IMR-90 (cell line): ENCODE results near the gene GLMP. TPM values are rescaled to one million over a fixed set of nuclear protein-coding genes. Genes with fewer than 3 reads are reported as not detected.
A peak's percentile ranks its signal among the peaks of the same experiment; 100 is the strongest.

Experiments used
- ATAC-seq: fragments of 200-7000 bp; cut with Tn5 transposase; 2 replicates; pipeline ENCODE4 v1.9.1; 2020; ENCODE audit warnings: low read depth, mild to moderate bottlenecking, moderate library complexity
- BruUV-seq: library from RNA; stranded (reverse); fragments of 400-500 nt; replicated peaks from 2 replicates; lab custom pipeline; 2021; lab: Mats Ljungman, UMichigan
- CTCF ChIA-PET: fragments of 300-600 bp; formaldehyde crosslinking; extraction: SDS; loops from one replicate; lab custom pipeline; 2021; ENCODE audit warnings: antibody characterized with exemption; lab: Yijun Ruan, JAX
- POLR2A ChIA-PET: fragments of 300-600 bp; sonication (Branson Sonifier 250); formaldehyde crosslinking; loops from one replicate; lab custom pipeline; 2022; ENCODE audit warnings: antibody characterized with exemption; ENCODE audit not compliant: unreplicated experiment; lab: Charles Lee
- DNase-seq: peaks from one replicate; pipeline ENCODE4 v3.0.0; 2013
- H2AFZ ChIP-seq: replicated peaks from 2 replicates; pipeline ENCODE3; 2013; ENCODE audit warnings: low read length, mild to moderate bottlenecking; ENCODE audit not compliant: poor library complexity
- H2AK5ac ChIP-seq: 2 replicates; pipeline ENCODE4 v1.6.1; 2013; ENCODE audit warnings: low read depth, low read length, inconsistent platforms
- H2AK9ac ChIP-seq: replicated peaks from 2 replicates; pipeline ENCODE3; 2013; ENCODE audit warnings: mild to moderate bottlenecking, low read depth, low read length, moderate library complexity; ENCODE audit not compliant: poor library complexity
- H2BK120ac ChIP-seq: 2 replicates; pipeline ENCODE4 v1.6.1; 2013; ENCODE audit warnings: low read depth, low read length, inconsistent platforms
- H2BK15ac ChIP-seq: 3 replicates; pipeline ENCODE4 v1.6.1; 2013; ENCODE audit warnings: low read depth, low read length, inconsistent platforms
- H2BK20ac ChIP-seq: 2 replicates; pipeline ENCODE4 v1.6.1; 2013; ENCODE audit warnings: low read depth, mild to moderate bottlenecking, inconsistent platforms, low read length, moderate library complexity
- H2BK5ac ChIP-seq: 2 replicates; pipeline ENCODE4 v1.6.1; 2013; ENCODE audit warnings: mild to moderate bottlenecking, low read depth, low read length, inconsistent platforms; ENCODE audit not compliant: poor library complexity, severe bottlenecking
- H3K14ac ChIP-seq: replicated peaks from 2 replicates; pipeline ENCODE4 v1.6.1; 2013; ENCODE audit warnings: low read depth, low read length, inconsistent platforms
- H3K18ac ChIP-seq: 2 replicates; pipeline ENCODE4 v1.6.1; 2013; ENCODE audit warnings: low read depth, low read length, control low read depth
- H3K23ac ChIP-seq: 2 replicates; pipeline ENCODE4 v1.6.1; 2013; ENCODE audit warnings: low read depth, low read length, inconsistent platforms
- H3K27ac ChIP-seq: 2 replicates; pipeline ENCODE4 v1.5.1; 2013; ENCODE audit warnings: mild to moderate bottlenecking, control low read depth, low read length; ENCODE audit not compliant: insufficient read depth
- H3K27me3 ChIP-seq: 2 replicates; pipeline ENCODE4 v1.6.1; 2013; ENCODE audit warnings: low read length; ENCODE audit not compliant: control insufficient read depth, insufficient read depth
- H3K36me3 ChIP-seq: 2 replicates; pipeline ENCODE4 v1.6.1; 2013; ENCODE audit warnings: low read length, mixed read lengths; ENCODE audit not compliant: control insufficient read depth, insufficient read depth
- H3K4ac ChIP-seq: 2 replicates; pipeline ENCODE4 v1.6.1; 2013; ENCODE audit warnings: low read depth, low read length, inconsistent platforms
- H3K4me1 ChIP-seq: 2 replicates; pipeline ENCODE4 v1.6.1; 2013; ENCODE audit warnings: low read length, mixed read lengths; ENCODE audit not compliant: control insufficient read depth, insufficient read depth
- H3K4me2 ChIP-seq: 2 replicates; pipeline ENCODE4 v1.6.1; 2013; ENCODE audit warnings: low read depth, mild to moderate bottlenecking, control low read depth, low read length, moderate library complexity
- H3K4me3 ChIP-seq: 2 replicates; pipeline ENCODE4 v1.5.1; 2013; ENCODE audit warnings: low read depth, mild to moderate bottlenecking, control low read depth, low read length, moderate library complexity; ENCODE audit not compliant: insufficient read depth
- H3K56ac ChIP-seq: 2 replicates; pipeline ENCODE4 v1.6.1; 2013; ENCODE audit warnings: low read length, inconsistent platforms; ENCODE audit not compliant: insufficient read depth; ENCODE audit errors: extremely low read depth
- H3K79me1 ChIP-seq, 2 experiments: 2 replicates each; pipeline ENCODE4 v1.6.1; 2013; ENCODE audit warnings: low read length in 2 of 2, inconsistent platforms in 1 of 2, low read depth in 1 of 2
- H3K9ac ChIP-seq: 2 replicates; pipeline ENCODE4 v1.6.1; 2013; ENCODE audit warnings: low read depth, low read length, control low read depth
- H3K9me1 ChIP-seq: 2 replicates; pipeline ENCODE4 v1.6.1; 2013; ENCODE audit warnings: low read length, inconsistent platforms; ENCODE audit not compliant: insufficient read depth
- H3K9me3 ChIP-seq: 2 replicates; pipeline ENCODE4 v1.6.1; 2013; ENCODE audit warnings: low read length; ENCODE audit not compliant: control insufficient read depth, insufficient read depth
- H4K20me1 ChIP-seq: 2 replicates; pipeline ENCODE4 v1.6.1; 2013; ENCODE audit warnings: low read length, inconsistent platforms; ENCODE audit not compliant: insufficient read depth
- H4K5ac ChIP-seq: 2 replicates; pipeline ENCODE4 v1.6.1; 2013; ENCODE audit warnings: mild to moderate bottlenecking, low read depth, low read length, control low read depth
- H4K8ac ChIP-seq, 2 experiments: 2 replicates each; pipeline ENCODE4 v1.6.1; 2013; ENCODE audit warnings: low read depth in 2 of 2, low read length in 2 of 2, control low read depth in 1 of 2, inconsistent platforms in 1 of 2
- H4K91ac ChIP-seq: 2 replicates; pipeline ENCODE4 v1.6.1; 2013; ENCODE audit warnings: low read depth, low read length, inconsistent platforms; ENCODE audit not compliant: insufficient read depth
- BHLHE40 ChIP-seq: fragments of 150-350 bp; IDR thresholded peaks from 2 replicates; pipeline ENCODE4 v1.6.1; 2016; ENCODE audit warnings: mild to moderate bottlenecking, low read depth, low read length
- CHD1 ChIP-seq: IDR thresholded peaks from 2 replicates; pipeline ENCODE4 v1.6.1; 2012; ENCODE audit warnings: low read depth, low read length, improper control_type of control experiment
- FOS ChIP-seq: fragments of 150-350 bp; IDR thresholded peaks from 2 replicates; pipeline ENCODE4 v1.6.1; 2016; ENCODE audit warnings: low read depth, low read length
- MAFK ChIP-seq: IDR thresholded peaks from 2 replicates; pipeline ENCODE4 v1.6.1; 2012; ENCODE audit warnings: low read depth, low read length, improper control_type of control experiment
- MAZ ChIP-seq: IDR thresholded peaks from 2 replicates; pipeline ENCODE4 v1.6.1; 2012; ENCODE audit warnings: low read depth, mild to moderate bottlenecking, low read length, improper control_type of control experiment, moderate library complexity, borderline replicate concordance
- MXI1 ChIP-seq: IDR thresholded peaks from 2 replicates; pipeline ENCODE4 v1.6.1; 2012; ENCODE audit warnings: low read depth, mild to moderate bottlenecking, low read length, moderate library complexity, borderline replicate concordance
- NFE2L2 ChIP-seq: fragments of 150-350 bp; IDR thresholded peaks from 2 replicates; pipeline ENCODE4 v1.6.1; 2016; ENCODE audit warnings: low read depth, mild to moderate bottlenecking, low read length
- POLR2A ChIP-seq: IDR thresholded peaks from 2 replicates; pipeline ENCODE4 v1.6.1; 2012; ENCODE audit warnings: mild to moderate bottlenecking, low read depth, low read length
- RAD21 ChIP-seq: IDR thresholded peaks from 2 replicates; pipeline ENCODE4 v1.6.1; 2012; ENCODE audit warnings: low read length, improper control_type of control experiment
- RCOR1 ChIP-seq: IDR thresholded peaks from 2 replicates; pipeline ENCODE4 v1.6.1; 2012; ENCODE audit warnings: mild to moderate bottlenecking, low read length, improper control_type of control experiment; ENCODE audit not compliant: insufficient replicate concordance
- RFX5 ChIP-seq: IDR thresholded peaks from 2 replicates; pipeline ENCODE4 v1.8.0; 2012; ENCODE audit warnings: low read depth, mild to moderate bottlenecking, low read length, moderate library complexity
- SMC3 ChIP-seq: fragments of 150-350 bp; IDR thresholded peaks from 2 replicates; pipeline ENCODE4 v1.6.1; 2016; ENCODE audit warnings: low read depth, mild to moderate bottlenecking, antibody characterized with exemption, low read length, moderate library complexity
- WGBS, 2 experiments: methylation state at CpG; one replicate each; pipeline versions ENCODE4 v1.1.5 to v1.1.7; 2013; ENCODE audit warnings: missing lambda C conversion rate in 2 of 2; ENCODE audit not compliant: insufficient read length in 1 of 2; ENCODE audit errors: extremely low coverage in 2 of 2; 5-methylcytosine and 5-hydroxymethylcytosine counted together
- dilution Hi-C: fragments of 300-500 bp; cut with HindIII; formaldehyde crosslinking; loops from one replicate; pipeline ENCODE4 v1.14.3; 2018; ENCODE audit warnings: low sequenced_read_pairs; ENCODE audit not compliant: unreplicated experiment
- in situ Hi-C: fragments of 300-500 bp; cut with MboI; formaldehyde crosslinking; loops from 3 replicates; pipeline ENCODE4 v1.14.3; 2019; ENCODE audit warnings: low sequenced_read_pairs, inconsistent platforms, mixed read lengths
- intact Hi-C: fragments of 100-400 bp; cut with micrococcal nuclease; formaldehyde crosslinking; loops from 2 replicates; pipeline ENCODE4 v1.10.0; 2022
- polyA plus RNA-seq, 3 experiments: library from polyadenylated mRNA; depleted of rRNA; stranded (reverse); fragments of >200 nt; gene quantifications; 2 replicates each; pipeline ENCODE4 v1.2.3, GENCODE V29; 2012; ENCODE audit warnings: low replicate concordance in 1 of 3
- total RNA-seq: library from RNA; depleted of rRNA; stranded (reverse); fragments of >200 nt; gene quantifications from 2 replicates; pipeline ENCODE4 v1.2.3, GENCODE V29; 2012
- TF ChIP-seq, protein P1 (sequence below): fragments of 150-350 bp; IDR thresholded peaks from 2 replicates; pipeline ENCODE4 v1.6.1; 2017; ENCODE audit warnings: mild to moderate bottlenecking, antibody characterized with exemption, low read length, low read depth
- TF ChIP-seq, protein P2 (sequence below): conservative IDR thresholded peaks from 2 replicates; pipeline ENCODE4 v1.5.1; 2012; ENCODE audit warnings: mild to moderate bottlenecking, low read depth, low read length, improper control_type of control experiment

The GLMP gene
- total and polyA plus RNA-seq, 2 of the 4 experiments (the other 2 are of a cell fraction): 32.6 to 43.1 TPM

DNA sequence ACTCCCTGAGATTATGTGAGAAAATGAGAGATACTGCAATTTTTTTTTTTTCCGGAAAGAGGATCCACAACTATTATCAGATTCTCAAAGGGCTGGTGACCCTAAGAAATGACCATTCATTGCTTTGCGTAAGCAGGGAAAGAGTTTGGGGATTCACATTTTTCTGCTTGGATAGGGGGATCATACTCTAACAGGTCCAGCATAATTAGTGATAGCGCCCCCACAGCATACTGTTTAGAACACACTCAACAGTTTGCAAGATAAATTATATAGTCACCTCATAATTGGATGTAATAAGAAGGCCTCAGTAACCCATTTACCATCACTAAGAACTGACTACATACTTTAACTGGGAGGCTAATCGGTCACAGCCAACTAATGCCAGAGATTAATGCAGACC is 40.8 kb upstream of the GLMP start:
- dilution Hi-C loops: no loop called here
- H3K56ac ChIP-seq: no peak overlapping the region

More for the DNA sequence above, 40.8 kb upstream of the GLMP start:
- H3K14ac ChIP-seq: no peak overlapping the region
- H2BK5ac ChIP-seq: no peak overlapping the region
- no peak overlapping the region for H2BK20ac ChIP-seq
- no peaks in the 10 kb centered on the region; the same call in 1 of the 2 replicates for H3K4me1 ChIP-seq
- ChIA-PET POLR2A (no interaction called here), CTCF (interaction anchor here (0.6 kb wide), 1 partner anchor 165 kb away, joined by 4 read pairs; no protein-coding TSS in a partner anchor)
- no peaks in the 10 kb centered on the region for H3K27me3 ChIP-seq
- H3K27ac ChIP-seq: no peak overlapping the region
- no peak overlapping the region for H3K9ac ChIP-seq
- no TSS peak for BruUV-seq
- no CpG with 5 or more reads among the region's 4 CpGs for WGBS, 2 experiments
- H2AFZ ChIP-seq: no peak overlapping the region
- H2BK15ac ChIP-seq: no peak overlapping the region
- H3K79me1 ChIP-seq: peaks cover 9 to 53% of the 10 kb centered on the region in 2 experiments
- H2AK5ac ChIP-seq: no peak overlapping the region
- DNase-seq: no peak
- no peaks in the 10 kb centered on the region; the same call in 1 of the 2 replicates for H3K9me1 ChIP-seq
- TF ChIP-seq MAFK (no peak), RAD21 (no peak), RFX5 (no peak), MAZ (no peak), CHD1 (no peak), SMC3 (no peak), POLR2A (no peak), NFE2L2 (no peak), RCOR1 (no peak), FOS (no peak), BHLHE40 (no peak), MXI1 (no peak)
- TF ChIP-seq, protein P1, sequence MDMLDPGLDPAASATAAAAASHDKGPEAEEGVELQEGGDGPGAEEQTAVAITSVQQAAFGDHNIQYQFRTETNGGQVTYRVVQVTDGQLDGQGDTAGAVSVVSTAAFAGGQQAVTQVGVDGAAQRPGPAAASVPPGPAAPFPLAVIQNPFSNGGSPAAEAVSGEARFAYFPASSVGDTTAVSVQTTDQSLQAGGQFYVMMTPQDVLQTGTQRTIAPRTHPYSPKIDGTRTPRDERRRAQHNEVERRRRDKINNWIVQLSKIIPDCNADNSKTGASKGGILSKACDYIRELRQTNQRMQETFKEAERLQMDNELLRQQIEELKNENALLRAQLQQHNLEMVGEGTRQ: no peak
- TF ChIP-seq, protein P2, sequence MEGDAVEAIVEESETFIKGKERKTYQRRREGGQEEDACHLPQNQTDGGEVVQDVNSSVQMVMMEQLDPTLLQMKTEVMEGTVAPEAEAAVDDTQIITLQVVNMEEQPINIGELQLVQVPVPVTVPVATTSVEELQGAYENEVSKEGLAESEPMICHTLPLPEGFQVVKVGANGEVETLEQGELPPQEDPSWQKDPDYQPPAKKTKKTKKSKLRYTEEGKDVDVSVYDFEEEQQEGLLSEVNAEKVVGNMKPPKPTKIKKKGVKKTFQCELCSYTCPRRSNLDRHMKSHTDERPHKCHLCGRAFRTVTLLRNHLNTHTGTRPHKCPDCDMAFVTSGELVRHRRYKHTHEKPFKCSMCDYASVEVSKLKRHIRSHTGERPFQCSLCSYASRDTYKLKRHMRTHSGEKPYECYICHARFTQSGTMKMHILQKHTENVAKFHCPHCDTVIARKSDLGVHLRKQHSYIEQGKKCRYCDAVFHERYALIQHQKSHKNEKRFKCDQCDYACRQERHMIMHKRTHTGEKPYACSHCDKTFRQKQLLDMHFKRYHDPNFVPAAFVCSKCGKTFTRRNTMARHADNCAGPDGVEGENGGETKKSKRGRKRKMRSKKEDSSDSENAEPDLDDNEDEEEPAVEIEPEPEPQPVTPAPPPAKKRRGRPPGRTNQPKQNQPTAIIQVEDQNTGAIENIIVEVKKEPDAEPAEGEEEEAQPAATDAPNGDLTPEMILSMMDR: no peak
- H3K36me3 ChIP-seq: peaks cover 29% of the 10 kb centered on the region
- H4K91ac ChIP-seq: no peak overlapping the region
- in situ Hi-C loops (no loop called here), intact Hi-C loops (no loop called here)
- H4K20me1 ChIP-seq: peaks cover 13% of the 10 kb centered on the region
- H3K4ac ChIP-seq: no peak overlapping the region
- ATAC-seq: no peak
- no peak overlapping the region for H4K8ac ChIP-seq
- H2BK120ac ChIP-seq: no peak overlapping the region
- H3K9me3 ChIP-seq: no peaks in the 10 kb centered on the region
- no peak overlapping the region for H3K4me3 ChIP-seq
- H3K4me2 ChIP-seq: peak overlapping the region; percentile 52
- no peak overlapping the region for H3K18ac ChIP-seq
- no peak overlapping the region for H4K5ac ChIP-seq
- no peak overlapping the region for H2AK9ac ChIP-seq
- H3K23ac ChIP-seq: no peak overlapping the region
